GM12873 (cell line): ENCODE measurements around the gene ECE2.

Experiments used
- CTCF ChIP-seq: IDR thresholded peaks from 2 replicates; pipeline ENCODE4 v1.5.1; 2012; ENCODE audit warnings: low read depth, mild to moderate bottlenecking, moderate library complexity, low read length, control low read depth; ENCODE audit not compliant: insufficient read depth; ENCODE audit errors: missing control alignments

ECE2 gene

DNA sequence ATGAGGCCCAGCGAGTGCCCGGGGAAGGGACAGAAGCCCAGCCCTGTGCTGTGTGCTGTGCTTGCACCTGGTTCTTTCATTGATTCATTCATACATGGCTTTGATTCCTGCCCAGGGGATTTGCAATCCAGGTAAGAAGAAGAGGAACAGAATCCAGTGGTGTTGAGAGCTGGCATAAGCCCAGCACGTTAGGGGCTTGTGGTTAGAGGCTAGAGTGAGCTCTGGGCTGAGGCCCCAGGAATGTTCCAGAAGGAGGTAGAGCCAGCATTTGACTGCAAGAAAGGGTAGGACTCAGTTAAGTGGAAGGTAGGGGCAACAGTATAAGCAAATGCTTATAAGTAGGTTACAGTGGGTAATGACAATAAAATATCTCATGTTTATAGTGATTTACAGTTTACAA lies 44.2 kb upstream of the ECE2 start:
- no peak for TF ChIP-seq CTCF

DNA sequence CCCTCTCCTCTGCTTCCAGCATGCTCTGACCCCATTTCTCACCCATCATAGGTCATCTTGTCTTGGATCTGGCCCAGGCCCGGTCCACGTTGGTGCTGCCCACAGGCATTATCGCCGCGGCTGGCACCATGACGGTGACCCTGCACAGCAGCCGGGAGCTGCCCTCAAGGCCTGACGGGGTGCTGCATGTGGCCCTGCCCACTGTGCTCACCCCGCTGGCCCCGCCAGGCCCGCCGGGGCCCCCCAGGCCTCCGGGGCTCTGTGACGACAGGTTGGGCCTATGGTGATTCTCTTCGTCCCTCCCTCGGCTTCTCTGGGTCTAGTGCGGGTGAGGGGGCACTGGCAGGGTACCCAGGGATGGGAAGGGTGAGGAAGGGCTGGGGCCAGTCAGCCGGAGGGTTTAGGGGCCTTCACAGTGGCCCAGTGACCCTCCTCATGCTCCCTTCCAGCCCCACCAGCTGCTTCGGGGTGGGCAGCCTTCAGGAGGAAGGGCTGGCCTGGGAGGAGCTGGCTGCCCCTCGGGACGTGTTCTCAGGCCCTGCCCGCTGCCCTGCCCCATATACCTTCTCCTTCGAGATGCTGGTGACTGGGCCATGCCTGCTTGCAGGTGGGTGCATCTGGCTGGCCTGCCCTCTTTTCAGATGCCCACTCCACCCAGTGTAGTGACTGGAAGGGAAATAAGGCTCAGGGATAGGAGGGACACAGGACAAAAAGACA lies 42.5 kb upstream of the ECE2 start:
- TF ChIP-seq CTCF, result no peak

DNA sequence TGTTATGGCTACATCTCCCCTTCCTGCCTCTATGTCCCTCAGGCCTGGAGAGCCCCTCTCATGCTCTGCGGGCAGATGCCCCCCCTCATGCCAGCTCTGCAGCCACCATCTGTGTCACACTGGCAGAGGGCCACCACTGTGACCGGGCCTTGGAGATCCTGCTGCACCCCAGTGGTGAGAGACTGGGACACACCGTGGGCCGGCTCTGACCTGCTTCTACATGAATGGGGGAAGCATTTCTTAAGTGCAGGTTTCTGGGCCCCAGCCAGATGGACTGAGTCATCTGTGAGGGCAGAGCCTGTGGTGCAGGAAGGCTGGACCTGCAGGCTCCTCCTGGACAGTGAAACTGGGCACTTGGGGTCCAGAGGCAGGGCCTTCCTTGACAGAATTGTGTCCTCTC lies 41.6 kb upstream of the ECE2 start:
- no peak for TF ChIP-seq CTCF

DNA sequence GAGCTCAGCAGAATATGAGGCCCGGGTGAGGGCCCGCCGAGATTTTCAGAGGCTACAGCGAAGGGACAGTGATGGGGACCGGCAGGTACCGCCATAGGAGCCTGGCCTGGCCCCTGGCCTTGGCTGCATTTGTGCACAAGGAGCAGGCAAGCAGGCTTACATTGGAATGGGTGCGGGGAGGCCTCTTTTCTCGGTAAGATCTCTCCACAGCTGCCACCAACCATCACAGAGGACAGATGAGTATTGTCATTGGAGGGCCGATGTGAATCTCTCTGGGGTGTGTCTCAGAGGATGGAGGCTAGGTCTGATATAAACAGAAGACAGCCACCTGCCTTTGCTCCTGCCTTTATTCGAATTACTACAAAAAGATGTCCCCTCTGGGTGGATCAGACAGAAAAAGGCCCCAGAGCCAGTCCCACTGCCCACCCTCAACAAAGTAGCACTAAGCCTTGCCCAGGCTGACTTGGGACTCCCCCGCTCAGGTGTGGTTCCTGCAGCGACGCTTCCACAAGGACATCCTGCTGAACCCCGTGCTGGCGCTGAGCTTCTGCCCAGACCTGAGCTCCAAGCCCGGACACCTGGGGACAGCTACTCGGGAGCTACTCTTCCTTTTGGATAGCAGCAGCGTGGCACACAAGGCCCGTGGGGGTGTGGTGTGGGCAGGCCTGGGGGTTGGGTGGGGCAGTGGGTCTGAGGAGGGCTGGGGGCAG lies 41.0 kb upstream of the ECE2 start:
- no peak for TF ChIP-seq CTCF

GRCh38 chr3:184235381-184236032 lies 40.3 kb upstream of the ECE2 start:
- TF ChIP-seq CTCF, result no peak

- no peak for TF ChIP-seq CTCF
Observed at GRCh38 chr3:184236033-184236410, 39.8 kb upstream of the ECE2 start.

DNA sequence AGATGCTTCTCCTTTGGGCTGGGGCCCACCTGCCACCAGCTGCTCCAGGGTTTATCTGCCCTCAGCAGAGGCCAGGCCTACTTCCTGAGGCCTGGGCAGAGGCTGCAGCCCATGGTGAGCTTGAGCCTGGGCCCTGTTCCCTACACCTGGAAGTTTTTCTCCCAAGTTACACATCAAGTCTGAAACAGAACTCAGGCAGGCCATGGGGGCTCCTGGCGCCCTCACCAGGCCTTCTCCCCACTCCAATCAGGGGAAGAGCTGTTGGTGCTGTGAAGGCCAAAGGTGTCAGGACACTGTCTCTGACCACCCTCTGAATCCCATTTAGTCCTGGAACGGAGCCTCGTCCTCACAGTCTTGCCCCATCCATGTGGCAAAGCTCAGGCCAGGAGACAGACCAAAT lies 39.2 kb upstream of the ECE2 start:
- TF ChIP-seq CTCF, result no peak
